GM12878 (cell line): ENCODE data around the gene ADCY5. TPM values are rescaled to one million over a fixed set of nuclear protein-coding genes. Genes with fewer than 3 reads are reported as not detected.

Source experiments
- ATAC-seq: fragments of 200-7000 bp; cut with Tn5 transposase; 3 replicates; pipeline ENCODE4 v1.9.1; 2020; ENCODE audit warnings: mild to moderate bottlenecking, moderate library complexity
- BruUV-seq: library from RNA; stranded (reverse); fragments of 400-500 nt; replicated peaks from 2 replicates; lab custom pipeline; 2021; lab: Mats Ljungman, UMichigan
- CTCF ChIA-PET: fragments of 300-600 bp; sonication (Branson Sonifier 250); formaldehyde crosslinking; extraction: SDS; loops from one replicate; lab custom pipeline; 2021; ENCODE audit warnings: inconsistent platforms; lab: Yijun Ruan, JAX
- POLR2A ChIA-PET: fragments of 350-600 bp; formaldehyde crosslinking; extraction: SDS; loops from one replicate; lab custom pipeline; 2021; ENCODE audit warnings: inconsistent platforms; lab: Charles Lee
- RAD21 ChIA-PET: fragments of 300-600 bp; sonication (Branson Sonifier 250); formaldehyde crosslinking; loops from one replicate; lab custom pipeline; 2023; ENCODE audit warnings: antibody characterized with exemption; ENCODE audit not compliant: unreplicated experiment; lab: Charles Lee
- SMC1A ChIA-PET: fragments of 300-600 bp; sonication (Branson Sonifier 250); formaldehyde crosslinking; loops from one replicate; lab custom pipeline; 2023; ENCODE audit not compliant: unreplicated experiment, uncharacterized antibody; lab: Charles Lee
- DNase-seq: peaks from one replicate; pipeline ENCODE4 v3.0.0-alpha.2; 2011; ENCODE audit warnings: low read depth, low spot score
- FAIRE-seq: peaks from 3 replicates; lab custom pipeline; 2011; peaks lifted over from hg19 to GRCh38; lab: Jason Lieb, UNC
- H2AFZ ChIP-seq: 2 replicates; pipeline ENCODE4 v1.6.0; 2011; ENCODE audit warnings: low read depth, low read length, control low read depth; ENCODE audit not compliant: control insufficient read depth
- H3K27ac ChIP-seq: 2 replicates; pipeline ENCODE4 v1.5.1; 2011; ENCODE audit warnings: control low read depth; ENCODE audit not compliant: control insufficient read depth, insufficient read depth
- H3K27me3 ChIP-seq, 2 experiments: replicated peaks in 1 of 2; 2 replicates each; pipeline versions ENCODE4 v1.6.0 to v1.6.1; 2011; ENCODE audit warnings: low read length in 1 of 2; ENCODE audit not compliant: control insufficient read depth in 2 of 2, insufficient read depth in 2 of 2
- H3K36me3 ChIP-seq, 2 experiments: 2 replicates each; pipeline ENCODE4 v1.5.1; 2011; ENCODE audit warnings: low read length in 1 of 2; ENCODE audit not compliant: control insufficient read depth in 2 of 2, insufficient read depth in 2 of 2
- H3K4me1 ChIP-seq: 2 replicates; pipeline ENCODE4 v1.6.1; 2011; ENCODE audit warnings: mild to moderate bottlenecking, low read length, moderate library complexity, mixed read lengths; ENCODE audit not compliant: control insufficient read depth, insufficient read depth
- H3K4me2 ChIP-seq: 2 replicates; pipeline ENCODE4 v1.6.0; 2011; ENCODE audit warnings: control low read depth; ENCODE audit not compliant: control insufficient read depth, insufficient read depth
- H3K4me3 ChIP-seq: fragments of 200-600 bp; sonication (generic); 2 replicates; pipeline ENCODE4 v1.5.1; 2016
- H3K79me2 ChIP-seq: 2 replicates; pipeline ENCODE4 v1.6.0; 2011; ENCODE audit warnings: low read length; ENCODE audit not compliant: control insufficient read depth, insufficient read depth
- H3K9ac ChIP-seq: 2 replicates; pipeline ENCODE4 v1.8.0; 2011; ENCODE audit warnings: low read length, control low read depth, mixed read lengths; ENCODE audit not compliant: control insufficient read depth, insufficient read depth
- H3K9me3 ChIP-seq: replicated peaks from 3 replicates; pipeline ENCODE4 v1.5.1; 2011; ENCODE audit warnings: mild to moderate bottlenecking, low read length; ENCODE audit not compliant: control insufficient read depth, insufficient read depth
- H4K20me1 ChIP-seq: 2 replicates; pipeline ENCODE4 v1.6.0; 2011; ENCODE audit not compliant: control insufficient read depth, insufficient read depth
- BACH1 ChIP-seq: fragments of 450-650 bp; IDR thresholded peaks from 2 replicates; pipeline ENCODE4 v1.6.1; 2017; ENCODE audit warnings: mild to moderate bottlenecking, borderline replicate concordance
- BHLHE40 ChIP-seq, 2 experiments: fragments of 450-650 bp in 1 of 2; IDR thresholded peaks; 2 replicates each; pipeline ENCODE4 v1.6.1; 2011 to 2017; ENCODE audit warnings: low read depth in 2 of 2, borderline replicate concordance in 1 of 2, improper control_type of control experiment in 1 of 2, low read length in 1 of 2, mild to moderate bottlenecking in 1 of 2
- ETV6 ChIP-seq, 2 experiments: fragments of 450-650 bp in 1 of 2; IDR thresholded peaks in 1 of 2; conservative IDR thresholded peaks in 1 of 2; 2 replicates each; pipeline ENCODE4 v1.6.1; 2014; ENCODE audit warnings: antibody characterized with exemption in 1 of 2, borderline replicate concordance in 1 of 2, low read depth in 1 of 2, mild to moderate bottlenecking in 1 of 2, moderate library complexity in 1 of 2
- FOXM1 ChIP-seq: IDR thresholded peaks from 2 replicates; pipeline ENCODE4 v1.6.1; 2012; ENCODE audit warnings: low read depth, mild to moderate bottlenecking, inconsistent platforms, low read length, moderate library complexity
- JUNB ChIP-seq: IDR thresholded peaks from 2 replicates; pipeline ENCODE4 v1.6.1; 2016; ENCODE audit warnings: antibody characterized with exemption, mild to moderate bottlenecking
- MTA2 ChIP-seq: fragments of 450-650 bp; IDR thresholded peaks from 2 replicates; pipeline ENCODE4 v1.6.1; 2016; ENCODE audit warnings: low read depth, mild to moderate bottlenecking, moderate library complexity
- POLR2AphosphoS5 ChIP-seq: IDR thresholded peaks from 2 replicates; pipeline ENCODE4 v1.6.1; 2011; ENCODE audit warnings: mild to moderate bottlenecking, low read length, inconsistent platforms
- RB1 ChIP-seq: fragments of 450-650 bp; formaldehyde crosslinking; IDR thresholded peaks from 2 replicates; pipeline ENCODE4 v1.6.1; 2017; ENCODE audit warnings: mild to moderate bottlenecking, borderline replicate concordance
- TARDBP ChIP-seq: IDR thresholded peaks from 2 replicates; pipeline ENCODE4 v1.6.1; 2016; ENCODE audit warnings: borderline replicate concordance
- WRNIP1 ChIP-seq: IDR thresholded peaks from 2 replicates; pipeline ENCODE4 v1.6.1; 2011; ENCODE audit warnings: low read depth, low read length, improper control_type of control experiment, borderline replicate concordance
- ZNF207 ChIP-seq: fragments of 450-650 bp; IDR thresholded peaks from 2 replicates; pipeline ENCODE4 v1.6.1; 2014; ENCODE audit warnings: antibody characterized with exemption, mild to moderate bottlenecking, borderline replicate concordance
- WGBS: methylation state at CpG from one replicate; pipeline ENCODE4 v1.1.6; 2016; ENCODE audit warnings: low lambda C conversion rate; ENCODE audit not compliant: insufficient replicate concordance, insufficient coverage; ENCODE audit errors: missing lambda C conversion rate; 5-methylcytosine and 5-hydroxymethylcytosine counted together
- in situ Hi-C: fragments of 300-500 bp; cut with MboI; formaldehyde crosslinking; loops from 9 replicates; pipeline ENCODE4 v1.14.3; 2018; ENCODE audit warnings: mixed read lengths
- intact Hi-C: fragments of 100-400 bp; cut with micrococcal nuclease; formaldehyde crosslinking; loops from one replicate; pipeline ENCODE4 v1.14.2; 2022; ENCODE audit not compliant: unreplicated experiment
- polyA plus RNA-seq, 11 experiments: library from polyadenylated mRNA; depleted of rRNA in 4 of 11; unstranded in 6 of 11; stranded (reverse) in 5 of 11; fragments of >200 nt; fragmentation: Nextera tagmentation in 4 of 11; fragmentation: Illumina TruSeq in 1 of 11; extraction: Ambion mirVana in 4 of 11; extraction: Trizol in 1 of 11; gene quantifications; 1 replicate in 1 of 11; 2 replicates in 10 of 11; pipeline versions ENCODE4 v1.2.1 to v1.2.3, GENCODE V29; 2011 to 2016; ENCODE audit warnings: inconsistent platforms in 2 of 11, missing spikeins in 2 of 11, low read depth in 1 of 11
- total RNA-seq, 4 experiments: library from RNA; depleted of rRNA in 3 of 4; stranded (reverse); fragments of >200 nt in 3 of 4; fragmentation: Illumina TruSeq in 1 of 4; extraction: Trizol in 1 of 4; gene quantifications; 2 replicates each; pipeline versions ENCODE4 v1.2.1 to v1.2.3, GENCODE V29; 2013 to 2021

ADCY5 gene
- total and polyA plus RNA-seq, 10 of the 15 experiments (the other 5 are each of a cell fraction or from before 2014, with no cell fraction given): under 0.01 to 0.24 (median 0.02) TPM; not detected in 4

GRCh38 chr3:123300583-123300982, 148.3 kb downstream of the ADCY5 start:
- SMC1A ChIA-PET: no interaction called here
- Histone ChIP-seq H3K9me3 (no peaks in the 10 kb centered on the region), H2AFZ (no peak overlapping the region), H4K20me1 (no peaks in the 10 kb centered on the region), H3K27me3 (no peaks in the 10 kb centered on the region), H3K4me3 (no peak overlapping the region), H3K9ac (no peak overlapping the region), H3K4me1 (no peaks in the 10 kb centered on the region), H3K27ac (no peak overlapping the region), H3K79me2 (no peaks in the 10 kb centered on the region), H3K4me2 (no peak overlapping the region), H3K36me3 (no peaks in the 10 kb centered on the region)
- no TSS peak for BruUV-seq
- RAD21 ChIA-PET: no interaction called here
- in situ Hi-C loops: no loop called here
- no peak for TF ChIP-seq TARDBP
- no peak for TF ChIP-seq ZNF207
- no peak for TF ChIP-seq JUNB
- TF ChIP-seq FOXM1: no peak
- TF ChIP-seq BACH1: no peak
- no peak for TF ChIP-seq MTA2
- TF ChIP-seq ETV6 (conservative IDR thresholded peaks at IDR 0.05 in 1 of 2, IDR thresholded peaks at IDR 0.05 in 1 of 2; ENCODE audit: borderline replicate concordance in 1 of 2, low read depth in 1 of 2): no peak
- no peak for TF ChIP-seq WRNIP1
- TF ChIP-seq RB1: no peak
- TF ChIP-seq BHLHE40 (IDR thresholded peaks at IDR 0.05; ENCODE audit: borderline replicate concordance in 1 of 2, low read depth in 2 of 2, low read length in 1 of 2): no peak
- no peak for TF ChIP-seq POLR2AphosphoS5
- no peak for FAIRE-seq
- WGBS: 30% methylated on average over 8 of the region's 8 CpGs
- CTCF ChIA-PET: interaction anchor here (0.6 kb wide), 1 partner anchor 257 kb away, joined by 3 read pairs; no protein-coding TSS in a partner anchor
- no peak for DNase-seq
- no peak; the same call in 2 of the 3 replicates for ATAC-seq
- POLR2A ChIA-PET: no interaction called here
- intact Hi-C loops: no loop called here
